HG03039 (cell line): ENCODE data around the gene THADA.
"Not testable (repeated sequence)": the region's sequence is repeated elsewhere in the genome, so short reads cannot be mapped to it uniquely, and the experiment has no call there.

Source experiments
- ATAC-seq: cut with Tn5 transposase; IDR thresholded peaks from one replicate; pipeline ENCODE4 v1.9.1; 2021; ENCODE audit warnings: mild to moderate bottlenecking, moderate library complexity; ENCODE audit not compliant: unreplicated experiment

The THADA gene

DNA sequence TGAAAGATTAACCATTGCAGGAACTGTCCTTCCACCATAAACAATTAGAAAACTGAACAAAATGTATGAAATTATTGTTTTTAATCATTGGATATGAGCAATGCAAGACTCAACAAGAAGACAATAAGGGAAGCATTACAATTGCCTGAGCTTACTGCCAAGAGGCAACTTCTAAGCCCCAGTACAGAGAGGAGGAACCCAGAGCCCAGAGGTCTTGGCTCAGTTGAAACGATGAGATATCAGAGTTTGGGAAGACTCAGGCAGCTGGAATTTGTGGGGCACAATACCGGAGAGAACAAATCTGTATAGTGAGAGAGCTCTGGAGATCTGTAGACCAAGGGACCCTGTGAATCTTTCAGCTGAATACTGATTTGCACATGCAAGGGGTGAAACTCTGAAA is 288.8 kb downstream of the THADA start:
- ATAC-seq: no peak

DNA sequence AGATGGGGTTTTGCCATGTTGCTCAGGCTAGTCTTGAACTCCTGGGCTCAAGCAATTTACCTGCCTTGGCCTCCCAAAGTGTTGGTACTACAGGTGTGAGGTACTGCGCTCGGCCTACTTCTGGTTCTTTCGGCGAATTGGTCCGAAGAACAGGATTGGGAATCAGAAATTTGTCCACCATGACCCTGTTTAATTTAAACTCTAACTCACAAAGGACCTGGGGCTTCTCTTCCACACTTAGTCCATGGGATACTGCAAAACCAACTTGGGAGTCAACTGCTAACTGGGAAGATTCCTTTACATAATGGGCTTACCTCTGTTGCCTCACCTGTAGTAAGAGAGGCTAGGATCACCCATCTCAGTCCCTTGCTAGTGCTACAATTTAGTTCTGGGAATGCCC is 289.6 kb downstream of the THADA start:
- ATAC-seq: no peak

DNA sequence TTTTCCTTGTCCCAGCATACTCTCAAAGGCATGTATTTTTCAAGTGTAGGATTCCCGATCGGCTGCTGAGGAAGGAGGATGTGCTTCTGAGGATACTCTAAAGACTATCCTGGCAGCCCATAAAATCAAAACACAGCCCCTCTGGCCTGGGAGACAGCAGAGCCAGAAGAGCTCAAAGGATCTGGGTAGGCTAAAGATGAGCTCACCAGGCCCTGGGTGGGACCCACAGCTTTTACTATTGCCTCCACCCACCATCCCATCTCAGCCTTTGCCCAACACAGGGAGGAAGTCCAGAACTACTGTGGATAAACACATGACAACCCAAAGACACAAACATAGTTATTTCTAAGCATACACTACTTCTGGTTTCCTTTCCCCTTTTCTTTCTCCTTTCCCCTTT is 290.3 kb downstream of the THADA start:
- no peak for ATAC-seq

DNA sequence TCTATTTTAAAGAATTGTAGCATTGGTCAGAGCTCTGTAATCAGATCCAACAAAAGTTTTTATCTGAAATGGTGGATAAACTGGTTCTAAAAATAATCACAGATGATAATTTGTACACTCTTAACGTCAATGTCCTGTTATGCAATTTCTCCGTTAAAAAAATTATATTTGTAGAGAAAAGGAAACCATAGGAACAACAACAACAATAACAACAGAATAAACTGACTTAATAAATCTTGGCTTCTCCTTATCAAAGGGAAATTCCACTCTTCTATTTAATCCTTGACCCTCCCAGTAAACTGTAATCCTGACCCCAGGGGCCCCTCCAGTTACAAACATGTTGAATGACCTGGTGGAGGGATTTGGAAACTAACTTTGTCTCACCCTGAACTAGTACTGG is 290.8 kb downstream of the THADA start:
- no peak for ATAC-seq

DNA sequence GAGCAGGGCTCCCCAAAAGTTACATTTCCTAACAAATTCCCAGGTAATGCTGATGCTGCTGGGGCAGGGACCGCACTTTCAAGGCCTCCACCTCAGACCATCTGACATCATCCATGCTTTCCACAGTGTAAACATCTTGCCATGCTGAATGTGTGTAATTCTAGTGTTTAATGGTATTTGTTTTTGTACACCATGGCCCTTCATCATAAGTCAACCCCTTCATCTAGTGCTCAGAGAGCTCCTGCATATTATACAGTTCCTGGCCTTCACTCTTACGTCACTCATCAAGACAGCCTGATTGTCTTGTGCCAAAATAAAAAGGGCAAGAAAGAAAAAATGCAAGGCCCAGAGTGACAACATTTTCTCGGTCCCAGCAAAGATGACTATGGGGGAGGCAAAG is 291.9 kb downstream of the THADA start:
- no peak for ATAC-seq

DNA sequence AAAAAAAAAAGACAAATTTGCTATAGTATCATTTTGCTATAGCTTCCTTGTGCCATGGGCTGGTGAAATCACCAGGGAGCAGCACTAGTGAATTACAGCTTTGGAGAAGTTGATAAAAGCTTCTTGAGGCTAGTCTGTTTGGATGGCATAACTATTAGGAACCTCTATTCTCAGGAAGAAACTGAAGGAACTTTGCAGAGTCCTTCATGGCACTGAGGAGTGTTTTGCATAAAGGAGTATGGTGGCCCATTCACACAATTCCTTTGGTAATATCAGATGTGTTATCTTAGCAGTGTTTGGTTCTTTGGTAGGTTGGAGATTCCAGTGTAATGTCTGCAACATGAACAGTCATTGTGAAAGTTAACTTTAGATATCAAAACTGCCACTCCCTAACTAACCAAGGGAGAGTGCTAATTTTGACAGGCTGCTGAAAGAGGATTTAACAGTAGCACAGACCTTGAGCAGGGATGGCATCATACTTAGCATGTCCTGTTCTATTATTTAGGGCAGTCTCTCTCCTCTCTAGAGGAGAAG is 292.8 kb downstream of the THADA start:
- no peak for ATAC-seq

DNA sequence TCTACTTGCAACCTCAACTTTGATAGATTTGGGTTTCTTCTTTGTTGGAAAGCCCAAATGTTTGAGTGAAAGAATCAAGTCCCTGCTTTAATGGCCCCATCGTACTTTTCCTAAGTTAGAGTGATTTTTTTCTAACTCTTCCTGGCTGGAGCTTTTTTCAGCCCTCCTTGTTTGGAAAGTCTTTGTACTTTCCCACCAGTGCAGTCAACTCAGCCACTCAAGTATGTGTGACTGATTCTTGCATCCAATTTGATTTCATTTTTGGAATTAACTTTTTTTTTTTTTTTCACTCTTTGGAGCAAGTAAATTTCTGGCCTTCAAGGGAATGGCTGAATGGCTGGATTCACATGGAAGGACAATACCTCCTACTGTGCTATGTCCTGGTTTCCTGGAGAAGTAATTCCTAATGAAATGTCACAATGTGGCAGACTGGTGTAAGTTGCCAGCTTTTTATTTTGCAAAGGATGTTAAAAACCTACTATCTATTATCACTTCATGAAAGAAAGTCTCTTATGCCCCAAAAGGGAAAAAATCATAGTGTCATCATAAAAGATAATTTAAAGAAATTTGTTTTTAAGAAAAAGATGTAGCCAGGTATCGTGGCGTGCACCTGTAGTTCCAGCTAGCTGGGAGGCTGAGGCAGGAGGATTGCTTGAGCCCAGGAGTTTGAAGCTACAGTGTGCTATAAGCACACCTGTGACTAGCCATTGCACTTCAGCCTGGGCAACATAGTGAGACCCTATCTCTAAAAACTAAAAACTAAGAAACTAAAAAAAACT is 293.5 kb downstream of the THADA start:
- no peak for ATAC-seq

DNA sequence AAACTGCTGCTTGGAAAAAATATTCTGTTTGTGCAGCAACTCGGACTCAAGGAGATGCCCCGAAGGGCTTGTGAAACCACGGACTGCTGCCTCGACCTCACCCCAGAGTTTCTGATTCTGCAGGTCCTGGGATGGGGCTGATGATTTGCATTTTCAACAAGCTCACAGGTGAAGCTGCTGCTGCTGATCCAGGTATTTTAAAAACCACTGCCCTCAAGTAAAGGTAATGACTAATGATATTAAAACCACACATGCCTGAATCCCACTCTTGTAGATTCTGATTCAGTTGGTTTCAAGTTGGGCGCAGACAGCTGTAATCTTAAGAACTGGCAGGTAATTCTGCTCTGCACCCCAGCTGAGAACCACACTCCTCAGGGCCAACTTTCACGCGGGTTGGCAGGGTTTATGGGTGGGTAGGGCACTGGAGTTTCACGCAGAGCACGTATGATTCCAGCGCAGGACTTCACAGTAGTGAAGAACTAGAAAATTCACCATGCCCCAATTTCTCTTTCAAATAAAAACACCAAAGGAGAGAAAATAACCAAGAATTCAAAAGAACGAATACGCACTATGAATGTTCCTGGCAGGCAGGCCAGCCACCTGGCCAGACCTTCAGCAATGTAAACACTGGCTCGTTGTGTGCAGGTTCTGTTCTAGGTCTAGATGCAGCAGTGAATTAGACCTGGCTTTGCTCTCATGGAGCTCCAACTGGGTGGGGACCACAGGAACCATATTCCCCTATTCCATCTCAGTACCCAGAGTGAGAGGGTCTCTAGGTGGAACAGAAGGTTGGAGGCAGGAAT is 294.9 kb downstream of the THADA start:
- ATAC-seq: no peak

DNA sequence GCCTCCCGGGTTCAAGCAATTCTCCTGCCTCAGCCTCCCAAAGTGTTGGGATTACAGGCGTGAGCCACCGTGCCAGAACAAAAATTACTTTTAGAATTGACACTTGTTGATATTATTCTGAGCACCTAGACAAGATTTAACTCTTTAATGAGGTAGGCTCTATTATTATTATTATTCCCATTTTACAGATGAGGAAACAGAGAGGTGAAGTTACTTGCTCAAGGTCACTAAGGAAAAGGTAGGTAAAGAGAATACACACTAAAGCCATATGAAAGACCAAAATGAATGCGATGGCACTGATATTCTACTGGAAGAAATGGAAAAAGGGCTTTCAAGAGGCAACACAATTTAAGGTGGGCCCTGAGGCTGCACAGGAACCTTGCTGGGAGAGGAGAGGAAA is 295.6 kb downstream of the THADA start:
- no peak for ATAC-seq

DNA sequence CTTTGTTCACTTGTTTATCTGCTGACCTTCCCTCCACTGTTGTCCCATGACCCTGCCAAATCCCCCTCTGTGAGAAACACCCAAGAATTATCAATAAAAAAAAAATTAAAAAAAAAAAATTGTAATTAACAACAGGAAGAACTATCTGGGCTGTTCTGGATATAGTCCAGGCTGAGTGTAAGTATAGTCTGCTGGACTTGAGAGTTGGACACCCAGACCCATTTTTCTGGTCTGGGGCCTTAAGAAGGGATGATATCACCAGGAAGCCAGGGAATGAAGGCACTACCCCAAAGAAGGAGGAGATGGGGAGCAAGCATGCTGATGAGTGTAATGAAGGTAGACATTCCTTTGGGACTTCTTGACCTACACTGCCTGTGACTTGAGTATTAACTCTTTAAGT is 297.3 kb downstream of the THADA start:
- ATAC-seq: no peak

DNA sequence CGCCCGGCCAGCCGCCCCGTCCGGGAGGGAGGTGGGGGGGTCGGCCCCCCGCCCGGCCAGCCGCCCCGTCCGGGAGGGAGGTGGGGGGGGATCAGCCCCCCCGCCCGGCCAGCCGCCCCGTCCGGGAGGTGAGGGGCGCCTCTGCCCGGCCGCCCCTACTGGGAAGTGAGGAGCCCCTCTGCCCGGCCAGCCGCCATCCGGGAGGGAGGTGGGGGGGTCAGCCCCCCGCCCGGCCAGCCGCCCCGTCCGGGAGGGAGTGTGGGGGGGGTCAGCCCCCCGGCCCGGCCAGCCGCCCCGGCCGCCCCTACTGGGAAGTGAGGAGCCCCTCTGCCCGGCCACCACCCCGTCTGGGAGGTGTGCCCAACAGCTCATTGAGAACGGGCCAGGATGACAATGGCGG is 298.1 kb downstream of the THADA start:
- ATAC-seq: not testable (repeated sequence)

DNA sequence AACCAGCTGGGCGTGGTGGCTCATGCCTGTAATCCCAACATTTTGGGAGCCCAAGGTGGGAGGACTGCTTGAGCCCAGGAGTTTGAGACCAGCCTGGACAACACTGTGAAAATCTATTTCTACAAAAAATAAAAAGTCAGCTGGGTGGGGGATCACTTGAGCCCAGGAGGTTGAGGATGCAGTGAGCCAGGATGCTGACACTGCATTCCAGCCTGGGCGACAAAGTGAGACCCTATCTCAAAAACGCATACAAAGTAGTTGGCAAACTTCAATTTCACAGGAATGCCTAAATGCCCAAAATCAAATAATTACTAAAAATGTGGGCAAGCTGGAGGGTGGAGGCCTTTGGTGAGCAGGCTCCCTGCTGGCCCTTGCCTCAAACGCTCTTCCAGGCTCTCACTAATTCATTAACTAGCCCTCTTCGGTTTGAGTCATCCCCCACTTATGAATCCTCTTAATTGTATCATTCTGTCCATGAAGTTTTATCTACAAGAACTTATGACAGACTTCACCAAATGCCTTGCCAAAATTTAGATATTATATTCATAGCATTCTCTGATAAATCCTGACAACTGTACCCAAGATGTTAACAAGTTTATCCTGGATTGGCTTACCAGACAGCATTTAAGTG is 300.8 kb downstream of the THADA start:
- no peak for ATAC-seq

DNA sequence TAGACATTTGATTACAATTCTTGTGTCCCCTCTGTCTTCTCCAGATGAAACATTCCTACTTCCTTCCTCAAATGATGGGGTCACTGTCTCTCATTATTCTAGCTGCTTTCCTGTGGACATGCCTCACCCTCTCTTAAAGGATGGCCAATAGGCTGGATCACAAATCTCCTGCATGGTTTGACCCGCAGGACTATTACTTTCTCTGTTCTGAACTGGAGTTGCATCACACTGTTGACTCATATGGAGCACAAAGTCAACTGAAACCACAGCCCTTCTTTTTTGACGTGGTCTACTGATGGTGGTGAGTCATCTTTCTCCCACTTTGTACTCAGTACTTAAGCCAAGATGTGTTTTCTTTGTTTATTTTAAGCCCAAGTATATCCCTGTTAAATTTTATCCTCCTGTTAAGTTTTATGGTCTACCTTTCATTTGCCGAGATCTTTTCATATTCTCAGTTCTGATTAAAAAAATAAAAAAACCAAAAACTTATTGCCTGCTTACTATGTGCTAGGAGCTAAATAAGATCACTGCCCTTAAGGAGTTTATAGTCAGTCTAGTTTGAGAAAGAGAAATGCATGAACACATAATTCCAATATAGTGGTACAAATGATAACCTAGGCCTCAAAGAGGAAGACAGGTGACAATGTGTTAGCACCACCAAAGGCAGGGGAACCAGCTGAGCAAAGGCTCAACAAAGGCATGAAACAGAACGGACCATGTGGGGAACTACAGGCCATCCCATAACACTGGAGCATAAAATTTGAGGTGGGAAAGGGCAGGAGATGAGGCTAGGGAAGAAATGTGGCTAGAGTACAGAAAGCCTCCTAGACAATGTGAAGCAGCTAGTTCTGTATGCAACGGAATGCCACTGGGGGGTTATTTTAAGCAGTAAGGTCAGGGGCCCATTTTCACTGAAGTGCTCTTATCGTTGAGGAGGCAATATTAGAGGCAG is 301.8 kb downstream of the THADA start:
- peak; percentile 99 for ATAC-seq

DNA sequence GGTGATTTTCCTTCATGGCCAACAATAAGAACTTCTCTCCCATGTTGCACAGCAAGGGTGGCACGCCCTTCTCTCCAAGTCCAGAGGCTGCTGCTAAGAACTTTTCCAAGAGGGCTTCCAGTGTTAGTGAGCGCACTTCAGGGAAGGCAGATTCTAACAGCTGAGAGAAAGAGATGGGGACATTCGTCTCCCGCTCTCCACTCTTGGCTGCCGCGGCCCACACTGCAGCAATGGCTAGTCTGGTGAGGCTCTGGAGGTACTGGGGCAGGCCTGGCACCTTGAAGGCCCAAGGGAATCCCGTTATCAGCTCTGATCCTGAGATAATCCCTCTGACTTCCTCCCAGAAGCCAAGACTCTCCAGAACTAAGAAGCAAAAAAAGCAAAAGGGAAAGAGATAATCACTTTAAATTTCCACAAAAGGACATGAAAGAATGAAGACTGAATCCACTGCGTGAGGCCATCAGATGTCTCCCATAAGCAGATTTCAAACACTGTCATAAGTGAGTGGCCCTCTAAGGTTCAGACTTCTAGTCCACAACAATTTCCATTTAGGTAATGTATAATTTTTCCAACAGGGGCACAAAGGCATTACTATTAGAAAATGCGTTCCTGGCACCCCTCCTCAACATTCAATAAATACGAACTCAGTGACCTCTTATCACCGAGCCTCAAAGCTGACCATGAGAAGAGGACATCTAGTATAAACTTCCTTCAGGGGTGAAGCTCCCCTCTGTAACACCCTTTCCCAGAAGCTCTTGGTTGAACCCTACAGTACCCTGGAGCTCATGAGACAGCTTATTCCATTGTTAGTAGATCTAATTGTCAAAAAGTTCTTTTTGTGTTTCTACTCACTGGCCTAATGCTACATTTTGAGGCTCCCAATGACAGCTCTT is 302.7 kb downstream of the THADA start:
- no peak for ATAC-seq

DNA sequence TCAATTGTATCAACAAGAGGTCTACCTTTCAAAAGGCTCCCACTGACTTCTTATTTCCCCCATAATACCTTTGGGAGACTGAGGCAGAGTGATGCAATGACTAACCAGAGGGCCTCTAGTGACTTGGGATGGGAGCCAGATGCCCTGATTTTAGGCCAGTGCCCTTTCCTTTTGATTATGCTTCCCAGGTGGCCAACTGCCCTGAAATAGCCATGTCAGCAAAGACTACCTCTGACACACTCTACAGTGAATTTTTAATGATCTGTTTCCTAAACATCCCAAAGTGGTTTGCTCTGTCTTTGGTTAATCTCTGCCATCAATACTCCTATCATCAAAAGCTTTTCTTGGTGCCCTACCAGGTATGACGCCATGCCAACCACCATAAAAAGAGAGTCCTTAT is 303.5 kb downstream of the THADA start:
- ATAC-seq: no peak

DNA sequence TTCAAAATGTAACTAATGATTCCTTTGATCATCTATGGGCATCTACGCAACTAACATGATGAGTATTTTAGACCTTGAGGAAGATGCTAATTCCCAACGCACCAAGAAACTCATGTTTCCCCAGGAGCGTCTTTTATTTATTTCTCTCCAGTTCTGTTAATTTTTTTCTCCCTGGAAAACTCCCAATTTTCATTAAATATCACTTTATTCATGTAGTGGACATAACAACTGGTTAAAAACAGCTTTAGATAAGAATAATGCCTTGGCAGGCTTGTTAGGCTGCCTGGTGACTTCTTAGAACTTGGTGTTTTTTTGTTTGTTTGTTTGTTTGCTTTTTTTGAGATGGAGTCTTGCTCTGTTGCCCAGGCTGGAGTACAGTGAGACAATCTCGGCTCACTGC is 306.5 kb downstream of the THADA start:
- ATAC-seq: no peak

DNA sequence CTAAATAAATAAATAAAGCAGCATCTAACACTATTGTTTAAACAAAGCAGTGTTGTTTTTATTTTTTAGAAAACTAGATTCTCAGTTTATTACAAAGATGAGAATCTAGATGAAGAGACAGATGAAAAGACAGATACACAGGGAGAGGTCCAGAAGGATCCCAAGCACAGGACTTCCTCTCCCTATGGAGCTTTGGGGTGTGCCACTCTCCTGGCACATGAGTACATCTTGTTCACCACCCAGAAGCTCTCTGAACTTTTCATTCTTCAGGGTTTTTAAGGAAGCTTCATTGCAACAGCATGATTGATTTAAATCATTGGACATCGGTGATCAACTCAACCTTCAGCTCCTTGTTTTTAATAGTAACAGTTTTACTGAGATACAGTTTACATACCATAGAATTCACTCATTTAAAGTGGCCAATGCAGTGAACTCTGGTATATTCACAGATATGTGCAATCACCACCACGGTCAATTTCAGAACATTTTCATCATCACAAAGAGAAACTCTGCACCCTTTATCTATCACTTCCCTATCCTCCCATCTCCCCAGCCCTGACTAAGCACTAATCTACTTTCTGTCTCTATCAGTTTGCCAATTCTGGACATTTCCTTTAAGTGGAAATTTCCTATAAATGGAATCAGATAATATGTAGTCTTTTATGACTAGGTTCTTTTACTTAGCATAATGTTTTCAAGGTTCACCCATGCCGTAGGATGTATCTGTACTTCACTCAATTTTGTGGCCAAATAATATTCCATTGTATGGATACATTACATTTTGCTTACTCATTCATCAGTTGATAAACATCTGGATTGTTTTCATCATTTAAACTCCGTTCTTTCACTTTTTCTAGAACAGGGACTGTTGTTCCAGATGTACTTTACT is 307.2 kb downstream of the THADA start:
- ATAC-seq: no peak

DNA sequence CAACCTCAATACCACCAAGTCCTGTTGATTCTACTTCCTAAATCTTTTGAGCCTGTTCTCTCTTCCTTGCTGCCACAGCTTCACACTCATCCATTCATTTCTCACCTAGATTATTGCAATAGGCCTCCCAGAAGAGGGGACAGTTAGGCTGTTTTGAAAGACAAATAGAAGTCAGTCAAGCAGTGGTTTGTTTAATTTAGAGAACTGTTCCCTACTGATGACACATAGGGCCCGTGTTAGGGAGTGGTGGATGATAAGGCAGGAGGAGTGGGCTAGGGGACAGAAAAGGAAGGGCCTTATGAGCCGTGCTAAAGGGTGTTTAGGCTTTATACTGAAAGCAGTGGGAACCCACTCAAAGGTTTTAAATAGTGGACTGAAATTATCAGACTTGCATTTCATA is 309.9 kb downstream of the THADA start:
- no peak for ATAC-seq

DNA sequence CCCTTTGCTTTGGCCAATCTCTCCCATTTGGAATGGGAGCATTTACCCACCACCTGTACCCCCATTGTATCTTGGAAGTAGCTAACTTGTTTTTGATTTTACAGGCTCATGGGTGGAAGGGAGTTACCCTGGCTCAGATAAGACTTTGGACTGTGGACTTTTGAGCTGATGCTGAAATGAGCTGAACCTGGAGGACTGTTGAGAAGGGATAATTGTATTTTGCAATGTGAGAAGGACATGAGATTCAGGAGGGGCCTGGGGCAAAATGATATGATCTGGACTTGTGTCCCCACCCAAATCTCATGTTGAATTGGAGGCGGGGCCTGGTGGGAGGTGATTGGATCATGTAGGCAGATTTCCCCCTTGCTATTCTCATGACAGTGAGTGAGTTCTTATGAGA is 310.9 kb downstream of the THADA start:
- ATAC-seq: no peak
